ENCODE data around the gene HOXD11.

The HOXD11 gene

GRCh38 chr2:176136374-176137251 lies 29.5 kb downstream of the HOXD11 start:
- no peak for DNase-seq

- DNase-seq: no peak
These were observed 30.1 kb downstream of the HOXD11 start for GRCh38 chr2:176137252-176137580.

GRCh38 chr2:176137906-176138305 lies 30.8 kb downstream of the HOXD11 start:
- DNase-seq: no peak

GRCh38 chr2:176138526-176138922 lies 31.4 kb downstream of the HOXD11 start:
- DNase-seq: no peak

DNA sequence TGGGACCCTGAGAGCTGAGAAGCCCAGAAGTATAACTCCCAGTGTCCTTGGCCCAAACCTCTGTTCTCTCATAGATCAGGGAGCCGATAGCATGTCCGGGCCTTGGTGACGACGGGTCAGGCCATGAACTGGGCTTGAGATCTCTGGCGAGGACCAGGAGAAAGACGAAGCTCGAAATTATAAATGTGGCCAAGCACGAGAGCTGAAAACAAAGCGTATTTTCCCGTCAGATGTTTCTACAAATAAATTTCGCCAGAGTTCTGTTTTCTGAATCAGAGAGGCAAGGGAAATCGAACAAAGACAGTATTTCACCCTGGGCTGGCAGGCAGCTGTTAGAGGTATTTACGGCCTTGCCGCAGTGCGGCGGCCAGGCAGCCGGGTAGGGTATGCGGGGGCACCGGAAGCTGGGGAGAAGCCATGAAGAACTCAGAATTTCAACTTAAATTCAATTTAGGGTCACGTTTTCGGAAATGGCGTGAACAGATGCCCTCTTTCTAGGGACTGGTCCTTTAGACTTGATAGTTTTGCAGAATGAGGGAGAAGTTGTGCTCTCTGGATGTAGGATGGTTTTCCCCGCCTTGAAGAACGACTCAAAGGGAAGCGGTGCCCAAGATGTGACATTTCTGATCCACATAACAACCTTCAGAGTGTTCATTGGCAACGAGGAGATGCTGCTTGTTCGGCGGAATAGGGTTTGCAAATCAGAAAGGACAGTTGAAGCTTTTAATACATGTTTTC lies 32.0 kb downstream of the HOXD11 start:
- no peak for DNase-seq

DNA sequence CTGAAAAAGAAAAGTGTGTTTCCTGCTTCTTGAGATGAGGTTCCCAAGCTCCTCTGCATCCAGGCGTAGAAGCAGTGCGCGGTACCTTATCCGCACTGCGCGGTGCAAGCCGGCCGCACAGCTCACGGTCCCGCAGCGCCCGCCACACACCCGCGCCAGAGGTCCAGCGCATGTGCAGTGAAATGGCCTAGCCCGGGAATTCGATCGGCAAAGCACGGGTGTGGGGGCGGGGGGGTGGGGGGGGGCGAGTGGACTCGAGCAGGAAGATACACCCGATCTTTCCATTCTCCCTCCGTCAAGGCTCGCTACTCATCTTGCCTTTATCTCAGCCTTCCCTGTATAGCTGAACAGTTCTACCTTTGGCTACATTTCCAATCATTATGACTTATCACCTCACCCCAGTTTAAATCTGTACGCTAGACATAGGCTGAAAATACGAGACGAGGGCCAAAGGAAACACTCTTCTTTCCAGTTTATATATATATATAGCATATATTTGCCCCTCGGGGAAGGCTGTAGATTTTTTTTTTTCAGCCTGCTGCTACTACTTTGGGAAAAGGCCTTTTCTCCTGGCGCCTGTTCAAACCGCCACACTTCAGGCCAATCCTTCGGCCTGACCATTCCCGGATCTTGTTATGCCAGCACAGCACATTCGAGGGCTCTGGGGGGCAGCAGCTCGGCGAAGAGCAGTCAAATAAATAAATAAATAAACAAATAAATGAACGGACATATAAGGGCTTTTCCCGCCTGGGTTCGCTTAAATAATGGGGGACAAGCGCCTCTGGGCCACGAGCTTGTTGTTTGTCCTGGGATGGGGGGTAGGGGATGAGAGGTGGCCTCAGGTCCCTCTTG lies 32.8 kb downstream of the HOXD11 start:
- no peak for DNase-seq

DNA sequence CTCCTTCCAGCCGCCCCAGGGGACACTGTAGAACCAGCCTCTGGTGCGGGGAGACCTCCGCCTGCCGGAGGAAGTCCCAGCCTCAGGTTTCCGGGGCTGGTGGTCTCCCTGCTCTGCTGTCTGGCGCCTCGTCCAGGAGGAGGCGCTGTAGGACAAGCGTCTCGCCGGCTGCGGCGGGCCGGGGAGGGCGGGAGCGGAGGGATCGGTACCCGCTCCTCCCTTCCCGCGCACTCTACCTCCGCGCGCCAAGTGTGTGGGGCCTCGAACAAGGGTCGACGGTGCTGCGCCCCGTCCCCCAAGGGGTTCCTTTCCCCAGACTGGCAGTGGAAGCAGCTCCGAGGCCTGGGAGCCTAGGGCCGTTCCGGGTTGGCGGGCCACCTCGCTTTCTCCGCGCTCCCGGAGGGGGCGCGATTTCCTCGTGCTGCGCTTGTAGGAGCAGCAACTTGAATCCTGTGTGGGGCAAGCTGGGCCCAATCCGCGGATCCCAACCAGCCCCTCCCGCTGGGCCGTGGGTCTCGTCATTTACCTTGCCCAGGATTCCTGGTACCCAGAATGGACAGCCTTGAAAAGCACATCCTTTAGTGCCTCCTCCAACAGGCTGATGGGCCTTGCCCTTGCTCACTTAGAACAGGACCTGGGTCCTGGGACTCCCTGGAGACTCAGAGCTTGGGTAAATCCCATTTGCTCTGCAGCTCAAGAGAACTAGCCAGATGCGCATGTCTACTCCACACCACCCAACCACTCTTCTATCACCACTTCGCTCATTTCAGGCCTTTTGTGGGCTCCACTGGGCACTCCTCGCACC lies 33.6 kb downstream of the HOXD11 start:
- DNase-seq: peak; percentile 53

- DNase-seq: no peak
These were observed 35.2 kb downstream of the HOXD11 start for GRCh38 chr2:176142281-176142680.

GRCh38 chr2:176145085-176145969 lies 38.2 kb downstream of the HOXD11 start:
- no peak for DNase-seq

DNA sequence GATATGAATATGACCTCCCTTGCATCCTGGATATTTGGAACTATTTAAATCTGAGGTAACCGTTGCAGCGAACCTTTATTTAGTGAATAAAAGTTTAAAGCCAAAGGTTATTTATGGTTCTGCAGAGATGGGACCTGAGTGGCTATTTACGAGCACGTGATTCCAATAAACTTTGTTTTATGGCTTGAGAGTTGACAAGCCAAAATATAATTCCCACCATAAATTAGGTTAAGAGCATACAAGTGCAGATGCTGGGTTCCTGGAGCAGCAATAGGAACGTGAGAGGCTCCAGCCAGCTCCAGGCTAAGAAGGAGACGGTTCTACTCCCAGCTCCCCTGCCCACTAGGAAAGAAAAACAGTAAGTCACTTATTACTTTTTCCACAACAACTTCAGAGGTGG lies 39.0 kb downstream of the HOXD11 start:
- no peak for DNase-seq

DNA sequence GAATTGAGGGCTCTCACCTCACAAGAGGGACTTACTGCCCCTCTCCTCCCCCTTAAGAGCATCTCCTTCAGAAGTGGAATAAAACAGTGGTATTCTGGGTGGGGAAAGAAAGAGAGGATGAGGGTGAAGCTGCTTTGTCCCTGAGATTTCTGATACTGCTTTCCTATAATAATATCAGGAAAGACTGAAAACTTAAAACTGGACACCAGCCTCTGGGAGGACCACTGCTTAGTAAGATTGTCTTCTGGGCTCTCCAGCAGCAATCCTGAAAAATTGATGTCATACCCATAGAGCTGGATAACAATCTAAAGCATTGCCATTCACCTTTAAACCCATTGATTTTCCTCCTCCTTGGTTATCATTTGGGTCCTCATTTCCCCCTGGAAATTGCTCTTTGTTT lies 39.6 kb downstream of the HOXD11 start:
- DNase-seq: no peak

- DNase-seq: no peak
These were observed 40.2 kb downstream of the HOXD11 start for GRCh38 chr2:176147210-176147799.

GRCh38 chr2:176147800-176148496 lies 40.9 kb downstream of the HOXD11 start:
- DNase-seq: no peak

DNA sequence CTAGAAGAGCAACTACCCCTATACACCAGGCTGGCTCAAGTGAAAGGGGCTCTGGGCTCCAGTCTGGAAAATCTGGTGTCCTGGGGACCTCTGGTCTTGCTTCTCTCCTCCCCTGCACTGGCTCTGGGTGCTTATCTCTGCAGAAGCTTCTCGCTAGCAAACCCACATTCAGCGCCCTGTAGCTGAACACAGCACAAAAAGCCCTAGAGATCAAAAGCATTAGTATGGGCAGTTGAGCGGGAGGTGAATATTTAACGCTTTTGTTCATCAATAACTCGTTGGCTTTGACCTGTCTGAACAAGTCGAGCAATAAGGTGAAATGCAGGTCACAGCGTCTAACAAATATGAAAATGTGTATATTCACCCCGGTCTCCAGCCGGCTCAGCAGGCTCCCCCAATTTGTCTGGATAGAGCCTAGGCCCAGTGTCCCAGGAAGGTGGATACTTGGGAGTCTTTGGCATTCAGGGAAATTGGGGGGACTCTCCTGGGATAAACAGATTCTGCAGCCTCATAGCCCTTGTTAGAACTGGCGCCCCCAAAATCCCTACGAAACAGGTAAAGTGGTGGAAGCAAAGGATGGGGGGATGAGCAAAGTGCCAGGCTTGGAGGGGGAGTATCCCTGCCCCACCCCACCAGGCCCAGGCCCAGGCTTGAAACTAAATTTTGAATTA lies 41.8 kb downstream of the HOXD11 start:
- no peak for DNase-seq

DNA sequence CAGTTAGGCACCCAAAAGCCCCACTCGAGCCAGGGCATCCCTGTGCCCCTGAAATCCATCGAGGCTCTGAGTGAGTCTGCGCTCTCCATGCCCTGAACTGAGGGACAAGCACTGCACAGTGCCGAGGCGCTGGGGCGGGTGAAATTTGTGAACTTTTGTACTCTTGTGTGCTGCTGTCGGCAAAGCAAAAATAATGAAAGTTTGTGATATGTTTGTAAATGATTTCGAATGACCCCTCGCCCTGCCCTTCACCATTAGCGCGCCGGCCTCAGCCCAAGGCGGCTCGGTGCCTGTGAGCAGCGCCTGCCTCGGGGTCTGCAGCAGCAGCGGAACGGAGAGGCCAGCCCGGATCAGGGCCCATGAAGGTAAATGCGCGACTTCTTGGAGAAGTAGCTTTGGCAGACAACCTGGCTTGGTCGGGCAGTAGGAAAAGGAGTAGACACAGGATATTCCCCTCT lies 42.4 kb downstream of the HOXD11 start:
- no peak for DNase-seq

DNA sequence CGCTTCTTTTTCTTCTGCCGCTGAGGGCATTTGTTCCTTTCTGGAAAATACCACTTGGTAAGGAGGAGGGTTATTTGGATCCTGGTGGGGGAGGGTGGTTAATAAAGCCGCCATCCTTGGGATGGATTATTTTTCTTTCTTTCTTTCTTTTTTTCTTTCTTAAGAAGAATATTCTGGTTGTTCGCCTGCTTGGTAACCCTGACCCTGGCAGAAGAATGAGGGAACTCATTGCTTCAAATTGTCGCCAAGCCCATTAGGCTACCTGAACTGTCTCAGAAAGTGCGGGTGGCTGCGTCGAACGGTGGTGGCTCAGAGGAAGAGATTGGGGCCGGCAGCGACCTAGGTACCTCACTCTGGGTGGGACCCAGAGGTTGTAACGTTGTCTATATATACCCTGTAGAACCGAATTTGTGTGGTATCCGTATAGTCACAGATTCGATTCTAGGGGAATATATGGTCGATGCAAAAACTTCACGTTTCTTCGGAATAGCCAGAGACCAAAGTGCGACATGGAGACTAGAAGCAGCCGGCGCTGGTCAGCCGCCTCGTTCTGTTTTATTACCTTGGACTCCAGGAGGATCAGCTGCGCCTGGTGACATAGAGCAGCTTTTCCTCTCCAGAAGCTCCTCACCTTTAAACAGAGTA lies 43.0 kb downstream of the HOXD11 start:
- DNase-seq: no peak

DNA sequence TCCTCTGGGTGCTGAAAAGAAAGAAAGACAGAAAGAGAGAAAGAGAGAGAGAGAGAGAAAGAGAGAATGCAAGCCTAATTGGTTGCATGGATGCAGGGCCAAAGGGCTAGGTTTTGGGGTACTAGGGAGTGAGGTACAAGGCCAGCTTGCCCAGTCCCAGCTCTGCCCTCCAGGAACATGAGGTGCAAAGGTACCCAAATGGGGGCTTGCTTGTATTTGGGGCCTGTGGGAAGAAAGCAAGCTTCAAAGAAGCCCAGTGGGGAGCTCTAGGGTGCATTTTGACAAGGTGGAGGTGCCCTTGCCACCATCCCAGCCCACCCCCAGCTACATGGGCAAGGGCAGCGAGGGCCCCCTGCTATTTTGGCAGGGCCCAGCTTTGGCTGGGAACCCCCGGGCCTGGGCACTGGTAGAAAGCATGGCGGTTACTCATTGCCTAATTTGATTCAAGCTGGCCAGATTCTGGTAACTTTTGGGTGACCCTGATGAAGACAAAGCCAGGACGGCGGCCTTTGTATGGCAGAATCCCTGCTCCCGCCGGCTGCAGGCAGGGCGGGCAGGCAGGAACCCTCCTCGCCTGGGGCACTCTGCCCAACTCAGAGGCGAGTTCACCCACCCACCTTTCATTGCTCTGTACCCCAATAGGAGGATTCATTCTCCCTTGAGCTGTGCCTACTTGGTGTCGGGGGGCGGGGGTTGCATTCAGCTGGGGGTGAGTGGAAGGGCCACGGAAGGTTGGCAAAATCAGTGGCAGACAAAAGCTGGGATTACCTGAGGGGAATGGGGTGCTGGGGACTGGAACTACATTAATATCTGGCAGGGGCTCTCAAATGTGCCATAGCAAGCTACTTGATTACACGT lies 43.7 kb downstream of the HOXD11 start:
- DNase-seq: no peak

Data from stimulated activated CD4-positive, alpha-beta T cell treated with anti-CD3 and anti-CD28 coated beads, Interleukin-4, amount 100 ng/mL, for 24 hours (primary cell).